GM12874 (cell line): ENCODE measurements around the gene SMIM41.

ENCODE experiments used
- CTCF ChIP-seq: IDR thresholded peaks from 2 replicates; pipeline ENCODE4 v1.5.1; 2011; ENCODE audit warnings: low read depth, mild to moderate bottlenecking, control low read depth, low read length, moderate library complexity; ENCODE audit not compliant: insufficient read depth

The SMIM41 gene

DNA sequence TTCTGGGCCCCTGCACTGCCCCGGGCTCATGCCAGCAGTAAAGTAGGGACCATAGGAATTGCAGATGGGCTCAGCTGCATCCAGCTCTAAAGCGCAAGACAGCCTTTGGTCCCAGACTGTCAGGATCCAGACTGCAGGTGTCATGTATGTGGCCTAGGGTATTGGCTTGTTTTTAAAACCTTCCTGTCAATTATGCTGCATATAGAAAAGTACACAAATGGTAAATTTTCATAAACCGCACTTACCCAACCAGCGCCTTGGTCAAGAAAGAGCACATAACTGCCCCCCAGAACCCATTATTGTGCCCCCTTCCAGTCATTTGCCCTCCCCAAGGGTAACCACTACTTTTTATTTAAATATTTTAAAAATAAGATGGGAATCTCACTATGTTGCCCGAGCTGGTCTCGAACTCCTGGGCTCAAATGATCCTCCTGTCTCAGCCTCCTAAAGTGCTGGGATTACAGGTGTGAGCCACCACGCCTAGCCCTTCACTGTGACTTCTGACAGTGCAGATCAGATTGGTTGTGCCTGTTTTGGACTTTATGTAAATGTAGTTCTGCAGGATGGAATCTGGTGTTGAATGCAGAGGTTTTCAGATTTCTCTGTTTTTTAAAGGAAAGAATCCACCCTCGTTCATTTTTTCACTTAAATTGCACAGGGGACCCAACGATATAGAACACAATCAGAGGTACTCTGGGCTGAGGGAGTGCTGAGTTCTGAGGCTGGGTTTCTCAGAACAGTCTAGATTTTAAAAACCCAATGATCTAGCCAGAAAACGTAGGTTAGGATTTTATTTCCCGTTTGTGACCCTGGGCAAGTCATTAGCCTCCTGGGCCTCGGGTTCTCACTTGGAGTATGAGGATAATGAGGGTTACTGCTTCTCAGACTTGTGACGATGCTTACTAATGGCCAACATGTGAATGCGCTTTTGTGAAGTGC lies 21.6 kb upstream of the SMIM41 start:
- TF ChIP-seq CTCF = no peak

DNA sequence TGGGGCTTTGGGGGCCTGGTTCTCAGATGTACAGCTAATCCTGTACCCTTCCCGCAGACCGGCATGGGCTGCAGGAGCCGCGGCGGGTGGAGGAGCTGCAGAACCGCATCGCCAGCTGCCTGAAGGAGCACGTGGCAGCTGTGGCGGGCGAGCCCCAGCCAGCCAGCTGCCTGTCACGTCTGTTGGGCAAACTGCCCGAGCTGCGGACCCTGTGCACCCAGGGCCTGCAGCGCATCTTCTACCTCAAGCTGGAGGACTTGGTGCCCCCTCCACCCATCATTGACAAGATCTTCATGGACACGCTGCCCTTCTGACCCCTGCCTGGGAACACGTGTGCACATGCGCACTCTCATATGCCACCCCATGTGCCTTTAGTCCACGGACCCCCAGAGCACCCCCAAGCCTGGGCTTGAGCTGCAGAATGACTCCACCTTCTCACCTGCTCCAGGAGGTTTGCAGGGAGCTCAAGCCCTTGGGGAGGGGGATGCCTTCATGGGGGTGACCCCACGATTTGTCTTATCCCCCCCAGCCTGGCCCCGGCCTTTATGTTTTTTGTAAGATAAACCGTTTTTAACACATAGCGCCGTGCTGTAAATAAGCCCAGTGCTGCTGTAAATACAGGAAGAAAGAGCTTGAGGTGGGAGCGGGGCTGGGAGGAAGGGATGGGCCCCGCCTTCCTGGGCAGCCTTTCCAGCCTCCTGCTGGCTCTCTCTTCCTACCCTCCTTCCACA lies 20.7 kb upstream of the SMIM41 start:
- no peak for TF ChIP-seq CTCF

- no peak for TF ChIP-seq CTCF
Measured at GRCh38 chr12:52059582-52060497, 19.7 kb upstream of the SMIM41 start.

- no peak for TF ChIP-seq CTCF
Measured at GRCh38 chr12:52060498-52061177, 18.9 kb upstream of the SMIM41 start.

DNA sequence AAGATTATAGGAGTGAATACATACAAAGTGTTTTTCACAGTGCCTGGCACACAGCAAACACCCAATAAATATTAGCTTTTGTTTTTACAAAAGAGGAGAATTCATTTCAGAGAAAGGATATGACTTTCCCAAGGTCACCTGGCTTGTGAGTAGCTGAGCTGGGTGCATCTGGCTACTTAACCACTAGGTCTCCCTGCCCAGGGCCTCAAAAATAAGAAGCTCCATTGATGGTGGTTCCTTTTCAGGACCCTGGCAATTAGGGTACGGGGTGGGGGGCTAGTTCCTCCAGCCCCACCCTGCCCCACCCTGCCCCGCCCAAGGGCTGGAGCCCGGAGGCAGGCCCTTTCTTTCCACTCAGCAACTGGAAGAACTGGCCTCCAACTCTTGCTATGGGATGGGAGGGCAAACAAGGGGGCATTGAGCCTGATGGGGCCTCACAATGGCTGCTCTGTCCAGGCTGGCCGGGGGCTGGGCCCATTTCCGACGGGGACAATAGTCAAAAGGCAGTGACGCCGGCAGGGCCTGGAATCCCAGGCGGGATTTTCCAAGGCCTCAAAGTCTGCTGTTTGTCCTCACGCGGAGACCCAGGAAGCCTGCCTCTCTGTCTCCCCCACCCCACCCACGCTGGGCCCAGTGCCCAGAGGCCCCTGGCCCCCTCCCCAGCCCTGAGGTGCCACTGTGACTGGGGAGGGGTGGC lies 17.9 kb upstream of the SMIM41 start:
- TF ChIP-seq CTCF = no peak

GRCh38 chr12:52062167-52063081 lies 17.1 kb upstream of the SMIM41 start:
- no peak for TF ChIP-seq CTCF
